ENCODE data around the gene AHI1.

The AHI1 gene

GRCh38 chr6:135525594-135525993, 28.1 kb upstream of the AHI1 start:
- H3K36me3 ChIP-seq (ENCODE audit: control insufficient read depth in 1 of 2, insufficient read depth in 2 of 2, low read depth in 1 of 2, low read length in 2 of 2): no peaks in the 10 kb centered on the region
- H3K79me1 ChIP-seq (replicated peaks; ENCODE audit: low read length, poor library complexity, severe bottlenecking): no peaks in the 10 kb centered on the region
- no peak overlapping the region for H2BK120ac ChIP-seq (ENCODE audit: low read depth, low read length)
- H2BK5ac ChIP-seq (ENCODE audit: low read depth, low read length, poor library complexity, severe bottlenecking): no peak overlapping the region
- no peaks in the 10 kb centered on the region for H3K9me3 ChIP-seq (ENCODE audit: control insufficient read depth, low read length)
- no peak overlapping the region for H3K23ac ChIP-seq (ENCODE audit: low read length in 2 of 2)
- H4K91ac ChIP-seq (ENCODE audit: low read length): no peak overlapping the region
- no peak overlapping the region for H3K4ac ChIP-seq (ENCODE audit: low read depth in 1 of 2, low read length in 2 of 2)
- H4K8ac ChIP-seq (ENCODE audit: low read length): no peak overlapping the region
- WGBS: 90% methylated on average over 1 of the region's 1 CpG
- no peak for DNase-seq
- no peak overlapping the region for H2BK15ac ChIP-seq (ENCODE audit: low read depth, poor library complexity, severe bottlenecking)
- no peak overlapping the region for H2AK5ac ChIP-seq (ENCODE audit: low read length, severe bottlenecking)
- H3K4me3 ChIP-seq (ENCODE audit: insufficient read depth in 1 of 2, low read depth in 1 of 2, low read length in 2 of 2): no peak overlapping the region
- no peak overlapping the region for H2AFZ ChIP-seq (ENCODE audit: low read depth, low read length)
- H3K14ac ChIP-seq (ENCODE audit: low read length in 2 of 2): no peak overlapping the region
- no peak overlapping the region for H3K18ac ChIP-seq (ENCODE audit: low read depth in 1 of 2, low read length in 2 of 2)
- no peak overlapping the region for H3K27ac ChIP-seq (ENCODE audit: low read length, poor library complexity, severe bottlenecking)
- no peaks in the 10 kb centered on the region for H3K4me1 ChIP-seq (ENCODE audit: control insufficient read depth, insufficient read depth, low read depth, low read length)
- no peak overlapping the region for H2BK12ac ChIP-seq (ENCODE audit: low read length in 2 of 2)
- no peak overlapping the region for H3K9ac ChIP-seq (ENCODE audit: low read length)
- H3K27me3 ChIP-seq (ENCODE audit: control insufficient read depth in 1 of 2, insufficient read depth in 1 of 2, low read length in 2 of 2): no peaks in the 10 kb centered on the region
- no peak overlapping the region for H3K4me2 ChIP-seq (ENCODE audit: low read length, poor library complexity, severe bottlenecking)

DNA sequence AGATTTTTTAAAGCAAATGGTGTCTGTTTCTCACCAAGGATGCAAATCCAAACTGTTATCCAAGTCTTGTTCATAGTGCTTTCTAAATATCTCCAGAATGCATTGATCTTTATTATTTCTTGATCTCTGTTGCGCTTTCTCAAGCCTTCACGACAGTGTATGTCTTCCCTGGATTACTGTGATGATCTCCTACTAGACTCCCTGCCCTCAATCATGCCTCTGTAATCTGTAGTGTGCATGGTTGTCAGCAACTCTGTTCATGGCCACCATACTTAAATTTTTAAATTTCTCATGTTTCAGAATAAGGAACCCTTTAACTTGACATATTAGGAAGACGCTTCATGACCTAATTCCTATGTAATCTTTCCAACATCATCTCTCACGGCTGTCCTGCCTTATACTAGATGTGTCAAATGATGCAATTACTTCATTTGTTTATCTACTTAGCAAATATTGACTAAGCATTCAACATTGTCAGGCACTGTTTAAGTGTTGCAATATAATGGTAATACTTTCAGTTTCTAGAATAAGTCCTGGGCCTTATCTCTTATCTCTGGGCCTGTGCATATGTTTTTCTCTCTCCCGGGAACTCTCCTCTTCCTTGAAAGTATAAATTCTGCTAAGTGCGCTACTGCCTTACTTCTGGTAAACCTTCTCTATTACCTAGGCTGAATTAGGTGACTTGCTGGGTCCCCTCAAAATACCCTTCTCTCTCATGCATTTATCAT, 25.6 kb upstream of the AHI1 start:
- no peaks in the 10 kb centered on the region for H3K36me3 ChIP-seq (ENCODE audit: control insufficient read depth in 1 of 2, insufficient read depth in 2 of 2, low read depth in 1 of 2, low read length in 2 of 2)
- no peak overlapping the region for H3K4me2 ChIP-seq (ENCODE audit: low read length, poor library complexity, severe bottlenecking)
- no peak overlapping the region for H2BK5ac ChIP-seq (ENCODE audit: low read depth, low read length, poor library complexity, severe bottlenecking)
- H3K9ac ChIP-seq (ENCODE audit: low read length): no peak overlapping the region
- H3K27ac ChIP-seq (ENCODE audit: low read length, poor library complexity, severe bottlenecking): no peak overlapping the region
- no peak overlapping the region for H3K23ac ChIP-seq (ENCODE audit: low read length in 2 of 2)
- no peaks in the 10 kb centered on the region for H3K27me3 ChIP-seq (ENCODE audit: control insufficient read depth in 1 of 2, insufficient read depth in 1 of 2, low read length in 2 of 2)
- H3K9me3 ChIP-seq (ENCODE audit: control insufficient read depth, low read length): no peaks in the 10 kb centered on the region
- no peak overlapping the region for H4K91ac ChIP-seq (ENCODE audit: low read length)
- no peaks in the 10 kb centered on the region for H3K79me1 ChIP-seq (replicated peaks; ENCODE audit: low read length, poor library complexity, severe bottlenecking)
- H2AFZ ChIP-seq (ENCODE audit: low read depth, low read length): no peak overlapping the region
- peak; percentile 88 for DNase-seq
- H3K4ac ChIP-seq (ENCODE audit: low read depth in 1 of 2, low read length in 2 of 2): no peak overlapping the region
- H4K8ac ChIP-seq (ENCODE audit: low read length): no peak overlapping the region
- no peak overlapping the region for H2BK15ac ChIP-seq (ENCODE audit: low read depth, poor library complexity, severe bottlenecking)
- H3K14ac ChIP-seq (ENCODE audit: low read length in 2 of 2): no peak overlapping the region
- H3K4me3 ChIP-seq (ENCODE audit: insufficient read depth in 1 of 2, low read depth in 1 of 2, low read length in 2 of 2): no peak overlapping the region
- no peaks in the 10 kb centered on the region for H3K4me1 ChIP-seq (ENCODE audit: control insufficient read depth, insufficient read depth, low read depth, low read length)
- H3K18ac ChIP-seq (ENCODE audit: low read depth in 1 of 2, low read length in 2 of 2): no peak overlapping the region
- H2BK120ac ChIP-seq (ENCODE audit: low read depth, low read length): no peak overlapping the region
- no peak overlapping the region for H2AK5ac ChIP-seq (ENCODE audit: low read length, severe bottlenecking)
- H2BK12ac ChIP-seq (ENCODE audit: low read length in 2 of 2): no peak overlapping the region
- 85% methylated on average over 4 of the region's 6 CpGs for WGBS

GRCh38 chr6:135521431-135521830, 23.9 kb upstream of the AHI1 start:
- Histone ChIP-seq H4K91ac (ENCODE audit: low read length) (no peak overlapping the region), H3K4me2 (ENCODE audit: low read length, poor library complexity, severe bottlenecking) (no peak overlapping the region), H3K9me3 (ENCODE audit: control insufficient read depth, low read length) (peaks cover 14% of the 10 kb centered on the region), H3K9ac (ENCODE audit: low read length) (no peak overlapping the region), H2BK5ac (ENCODE audit: low read depth, low read length, poor library complexity, severe bottlenecking) (no peak overlapping the region), H2AK5ac (ENCODE audit: low read length, severe bottlenecking) (no peak overlapping the region), H2BK15ac (ENCODE audit: low read depth, poor library complexity, severe bottlenecking) (no peak overlapping the region), H3K27ac (ENCODE audit: low read length, poor library complexity, severe bottlenecking) (peak overlapping the region; percentile 26), H3K4me1 (ENCODE audit: control insufficient read depth, insufficient read depth, low read depth, low read length) (no peaks in the 10 kb centered on the region), H3K27me3 (ENCODE audit: control insufficient read depth in 1 of 2, insufficient read depth in 1 of 2, low read length in 2 of 2) (no peaks in the 10 kb centered on the region), H3K36me3 (ENCODE audit: control insufficient read depth in 1 of 2, insufficient read depth in 2 of 2, low read depth in 1 of 2, low read length in 2 of 2) (no peaks in the 10 kb centered on the region), H4K8ac (ENCODE audit: low read length) (no peak overlapping the region), H3K23ac (ENCODE audit: low read length in 2 of 2) (no peak overlapping the region), H3K79me1 (replicated peaks; ENCODE audit: low read length, poor library complexity, severe bottlenecking) (no peaks in the 10 kb centered on the region), H3K4me3 (ENCODE audit: insufficient read depth in 1 of 2, low read depth in 1 of 2, low read length in 2 of 2) (no peak overlapping the region), H2AFZ (ENCODE audit: low read depth, low read length) (no peak overlapping the region), H3K14ac (ENCODE audit: low read length in 2 of 2) (no peak overlapping the region), H3K4ac (ENCODE audit: low read depth in 1 of 2, low read length in 2 of 2) (no peak overlapping the region), H2BK12ac (ENCODE audit: low read length in 2 of 2) (peak overlapping the region in 1 of 2 experiments; percentile 54), H3K18ac (ENCODE audit: low read depth in 1 of 2, low read length in 2 of 2) (no peak overlapping the region), H2BK120ac (ENCODE audit: low read depth, low read length) (no peak overlapping the region)
- no CpG with 5 or more reads among the region's 1 CpG for WGBS
- peak; percentile 56 for DNase-seq

- peak; percentile 56 for DNase-seq
- Histone ChIP-seq H3K4me2 (ENCODE audit: low read length, poor library complexity, severe bottlenecking) (no peak overlapping the region), H2BK15ac (ENCODE audit: low read depth, poor library complexity, severe bottlenecking) (no peak overlapping the region), H2BK12ac (ENCODE audit: low read length in 2 of 2) (no peak overlapping the region), H3K9me3 (ENCODE audit: control insufficient read depth, low read length) (peaks cover 14% of the 10 kb centered on the region), H2BK120ac (ENCODE audit: low read depth, low read length) (no peak overlapping the region), H2BK5ac (ENCODE audit: low read depth, low read length, poor library complexity, severe bottlenecking) (no peak overlapping the region), H3K14ac (ENCODE audit: low read length in 2 of 2) (no peak overlapping the region), H3K4ac (ENCODE audit: low read depth in 1 of 2, low read length in 2 of 2) (no peak overlapping the region), H2AFZ (ENCODE audit: low read depth, low read length) (no peak overlapping the region), H4K8ac (ENCODE audit: low read length) (no peak overlapping the region), H3K9ac (ENCODE audit: low read length) (no peak overlapping the region), H3K4me3 (ENCODE audit: insufficient read depth in 1 of 2, low read depth in 1 of 2, low read length in 2 of 2) (no peak overlapping the region), H3K18ac (ENCODE audit: low read depth in 1 of 2, low read length in 2 of 2) (no peak overlapping the region), H3K27ac (ENCODE audit: low read length, poor library complexity, severe bottlenecking) (no peak overlapping the region), H2AK5ac (ENCODE audit: low read length, severe bottlenecking) (no peak overlapping the region), H3K27me3 (ENCODE audit: control insufficient read depth in 1 of 2, insufficient read depth in 1 of 2, low read length in 2 of 2) (no peaks in the 10 kb centered on the region), H4K91ac (ENCODE audit: low read length) (no peak overlapping the region), H3K79me1 (replicated peaks; ENCODE audit: low read length, poor library complexity, severe bottlenecking) (no peaks in the 10 kb centered on the region), H3K23ac (ENCODE audit: low read length in 2 of 2) (no peak overlapping the region), H3K36me3 (ENCODE audit: control insufficient read depth in 1 of 2, insufficient read depth in 2 of 2, low read depth in 1 of 2, low read length in 2 of 2) (no peaks in the 10 kb centered on the region), H3K4me1 (ENCODE audit: control insufficient read depth, insufficient read depth, low read depth, low read length) (no peaks in the 10 kb centered on the region)
- WGBS: 71% methylated on average over 1 of the region's 2 CpGs
Observed at GRCh38 chr6:135520781-135521180, 23.2 kb upstream of the AHI1 start.

All from mesenchymal stem cell (in vitro differentiated cells and primary cell).